ENCODE results near the gene ARHGAP26.

DNA sequence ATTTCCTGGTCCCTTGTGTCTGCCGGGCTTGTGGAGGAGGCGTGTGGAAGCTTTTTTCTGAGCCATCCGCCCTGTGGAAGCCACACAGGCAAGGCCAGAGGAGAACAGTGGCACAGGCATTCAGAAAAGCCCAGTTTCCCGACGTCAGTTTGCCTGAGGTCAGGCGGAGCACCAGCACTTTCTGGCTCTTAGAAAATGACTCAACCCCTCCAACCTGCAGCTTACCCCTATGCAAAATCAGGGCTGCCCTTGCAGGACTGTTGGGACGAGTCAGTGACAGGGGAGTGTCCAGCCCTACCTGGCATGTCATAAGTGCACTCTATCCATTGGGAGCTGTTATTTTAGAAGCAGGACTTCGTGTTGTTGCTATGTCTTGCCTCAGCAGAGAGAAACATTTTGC lies 417.3 kb downstream of the ARHGAP26 start:
- no peak for TF ChIP-seq JUND (IDR thresholded peaks at IDR 0.05)
- TF ChIP-seq, protein P1, sequence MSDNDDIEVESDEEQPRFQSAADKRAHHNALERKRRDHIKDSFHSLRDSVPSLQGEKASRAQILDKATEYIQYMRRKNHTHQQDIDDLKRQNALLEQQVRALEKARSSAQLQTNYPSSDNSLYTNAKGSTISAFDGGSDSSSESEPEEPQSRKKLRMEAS (IDR thresholded peaks at IDR 0.05), result no peak
- TF ChIP-seq, protein P2, sequence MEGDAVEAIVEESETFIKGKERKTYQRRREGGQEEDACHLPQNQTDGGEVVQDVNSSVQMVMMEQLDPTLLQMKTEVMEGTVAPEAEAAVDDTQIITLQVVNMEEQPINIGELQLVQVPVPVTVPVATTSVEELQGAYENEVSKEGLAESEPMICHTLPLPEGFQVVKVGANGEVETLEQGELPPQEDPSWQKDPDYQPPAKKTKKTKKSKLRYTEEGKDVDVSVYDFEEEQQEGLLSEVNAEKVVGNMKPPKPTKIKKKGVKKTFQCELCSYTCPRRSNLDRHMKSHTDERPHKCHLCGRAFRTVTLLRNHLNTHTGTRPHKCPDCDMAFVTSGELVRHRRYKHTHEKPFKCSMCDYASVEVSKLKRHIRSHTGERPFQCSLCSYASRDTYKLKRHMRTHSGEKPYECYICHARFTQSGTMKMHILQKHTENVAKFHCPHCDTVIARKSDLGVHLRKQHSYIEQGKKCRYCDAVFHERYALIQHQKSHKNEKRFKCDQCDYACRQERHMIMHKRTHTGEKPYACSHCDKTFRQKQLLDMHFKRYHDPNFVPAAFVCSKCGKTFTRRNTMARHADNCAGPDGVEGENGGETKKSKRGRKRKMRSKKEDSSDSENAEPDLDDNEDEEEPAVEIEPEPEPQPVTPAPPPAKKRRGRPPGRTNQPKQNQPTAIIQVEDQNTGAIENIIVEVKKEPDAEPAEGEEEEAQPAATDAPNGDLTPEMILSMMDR (IDR thresholded peaks at IDR 0.05; ENCODE audit: low read depth, low read length, missing input control), result no peak
- no peak for TF ChIP-seq TAF1 (conservative IDR thresholded peaks at IDR 0.05)
- TF ChIP-seq RAD21 (IDR thresholded peaks at IDR 0.05), result no peak
- TF ChIP-seq, protein P3, sequence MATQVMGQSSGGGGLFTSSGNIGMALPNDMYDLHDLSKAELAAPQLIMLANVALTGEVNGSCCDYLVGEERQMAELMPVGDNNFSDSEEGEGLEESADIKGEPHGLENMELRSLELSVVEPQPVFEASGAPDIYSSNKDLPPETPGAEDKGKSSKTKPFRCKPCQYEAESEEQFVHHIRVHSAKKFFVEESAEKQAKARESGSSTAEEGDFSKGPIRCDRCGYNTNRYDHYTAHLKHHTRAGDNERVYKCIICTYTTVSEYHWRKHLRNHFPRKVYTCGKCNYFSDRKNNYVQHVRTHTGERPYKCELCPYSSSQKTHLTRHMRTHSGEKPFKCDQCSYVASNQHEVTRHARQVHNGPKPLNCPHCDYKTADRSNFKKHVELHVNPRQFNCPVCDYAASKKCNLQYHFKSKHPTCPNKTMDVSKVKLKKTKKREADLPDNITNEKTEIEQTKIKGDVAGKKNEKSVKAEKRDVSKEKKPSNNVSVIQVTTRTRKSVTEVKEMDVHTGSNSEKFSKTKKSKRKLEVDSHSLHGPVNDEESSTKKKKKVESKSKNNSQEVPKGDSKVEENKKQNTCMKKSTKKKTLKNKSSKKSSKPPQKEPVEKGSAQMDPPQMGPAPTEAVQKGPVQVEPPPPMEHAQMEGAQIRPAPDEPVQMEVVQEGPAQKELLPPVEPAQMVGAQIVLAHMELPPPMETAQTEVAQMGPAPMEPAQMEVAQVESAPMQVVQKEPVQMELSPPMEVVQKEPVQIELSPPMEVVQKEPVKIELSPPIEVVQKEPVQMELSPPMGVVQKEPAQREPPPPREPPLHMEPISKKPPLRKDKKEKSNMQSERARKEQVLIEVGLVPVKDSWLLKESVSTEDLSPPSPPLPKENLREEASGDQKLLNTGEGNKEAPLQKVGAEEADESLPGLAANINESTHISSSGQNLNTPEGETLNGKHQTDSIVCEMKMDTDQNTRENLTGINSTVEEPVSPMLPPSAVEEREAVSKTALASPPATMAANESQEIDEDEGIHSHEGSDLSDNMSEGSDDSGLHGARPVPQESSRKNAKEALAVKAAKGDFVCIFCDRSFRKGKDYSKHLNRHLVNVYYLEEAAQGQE (IDR thresholded peaks at IDR 0.05), result no peak
- TF ChIP-seq, protein P4, sequence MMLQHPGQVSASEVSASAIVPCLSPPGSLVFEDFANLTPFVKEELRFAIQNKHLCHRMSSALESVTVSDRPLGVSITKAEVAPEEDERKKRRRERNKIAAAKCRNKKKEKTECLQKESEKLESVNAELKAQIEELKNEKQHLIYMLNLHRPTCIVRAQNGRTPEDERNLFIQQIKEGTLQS (IDR thresholded peaks at IDR 0.05), result no peak

All from liver (tissue), 3 donors.